HL-60 (cell line): ENCODE data around the gene PCDH18.

Experiments
- DNase-seq, 2 experiments: peaks; one replicate each; pipeline ENCODE4 v3.0.0-alpha.2; 2010 to 2020; ENCODE audit warnings: low read depth in 1 of 2, low spot score in 1 of 2
- H3K27ac ChIP-seq: fragments of 250-450 bp; sonication (Bioruptor Pico); replicated peaks from 2 replicates; pipeline ENCODE4 v1.5.1; 2020; ENCODE audit warnings: mild to moderate bottlenecking, moderate library complexity
- H3K27me3 ChIP-seq: fragments of 250-450 bp; sonication (Bioruptor Pico); 2 replicates; pipeline ENCODE4 v1.5.1; 2021; ENCODE audit warnings: mild to moderate bottlenecking, moderate library complexity; ENCODE audit not compliant: insufficient read depth, poor library complexity, severe bottlenecking
- H3K4me3 ChIP-seq: replicated peaks from 2 replicates; pipeline ENCODE4 v1.5.1; 2011; ENCODE audit warnings: mild to moderate bottlenecking, control low read depth, low read length; ENCODE audit not compliant: insufficient read depth
- GABPA ChIP-seq: IDR thresholded peaks from 2 replicates; pipeline ENCODE4 v1.6.1; 2012; ENCODE audit warnings: low read depth
- POLR2AphosphoS5 ChIP-seq: IDR thresholded peaks from 2 replicates; pipeline ENCODE4 v1.6.1; 2012; ENCODE audit warnings: low read depth
- REST ChIP-seq: IDR thresholded peaks from 2 replicates; pipeline ENCODE4 v1.6.1; 2012; ENCODE audit warnings: low read depth; ENCODE audit not compliant: insufficient replicate concordance
- SPI1 ChIP-seq: IDR thresholded peaks from 2 replicates; pipeline ENCODE4 v1.6.1; 2012; ENCODE audit warnings: low read depth, mild to moderate bottlenecking, borderline replicate concordance
- TF ChIP-seq, protein P1 (sequence below): IDR thresholded peaks from one replicate; pipeline ENCODE4 v1.5.1; 2011; ENCODE audit warnings: low read length, control low read depth, inconsistent platforms; ENCODE audit not compliant: insufficient read depth

Gene PCDH18

GRCh38 chr4:137529432-137529831 lies 2.9 kb downstream of the PCDH18 start:
- Histone ChIP-seq H3K27me3 (peaks cover 7% of the 10 kb centered on the region), H3K27ac (no peak overlapping the region), H3K4me3 (no peak overlapping the region)
- no peak for TF ChIP-seq SPI1
- no peak for TF ChIP-seq REST
- no peak for TF ChIP-seq GABPA
- no peak for TF ChIP-seq POLR2AphosphoS5
- TF ChIP-seq, protein P1, sequence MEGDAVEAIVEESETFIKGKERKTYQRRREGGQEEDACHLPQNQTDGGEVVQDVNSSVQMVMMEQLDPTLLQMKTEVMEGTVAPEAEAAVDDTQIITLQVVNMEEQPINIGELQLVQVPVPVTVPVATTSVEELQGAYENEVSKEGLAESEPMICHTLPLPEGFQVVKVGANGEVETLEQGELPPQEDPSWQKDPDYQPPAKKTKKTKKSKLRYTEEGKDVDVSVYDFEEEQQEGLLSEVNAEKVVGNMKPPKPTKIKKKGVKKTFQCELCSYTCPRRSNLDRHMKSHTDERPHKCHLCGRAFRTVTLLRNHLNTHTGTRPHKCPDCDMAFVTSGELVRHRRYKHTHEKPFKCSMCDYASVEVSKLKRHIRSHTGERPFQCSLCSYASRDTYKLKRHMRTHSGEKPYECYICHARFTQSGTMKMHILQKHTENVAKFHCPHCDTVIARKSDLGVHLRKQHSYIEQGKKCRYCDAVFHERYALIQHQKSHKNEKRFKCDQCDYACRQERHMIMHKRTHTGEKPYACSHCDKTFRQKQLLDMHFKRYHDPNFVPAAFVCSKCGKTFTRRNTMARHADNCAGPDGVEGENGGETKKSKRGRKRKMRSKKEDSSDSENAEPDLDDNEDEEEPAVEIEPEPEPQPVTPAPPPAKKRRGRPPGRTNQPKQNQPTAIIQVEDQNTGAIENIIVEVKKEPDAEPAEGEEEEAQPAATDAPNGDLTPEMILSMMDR: no peak
- DNase-seq: no peak

DNA sequence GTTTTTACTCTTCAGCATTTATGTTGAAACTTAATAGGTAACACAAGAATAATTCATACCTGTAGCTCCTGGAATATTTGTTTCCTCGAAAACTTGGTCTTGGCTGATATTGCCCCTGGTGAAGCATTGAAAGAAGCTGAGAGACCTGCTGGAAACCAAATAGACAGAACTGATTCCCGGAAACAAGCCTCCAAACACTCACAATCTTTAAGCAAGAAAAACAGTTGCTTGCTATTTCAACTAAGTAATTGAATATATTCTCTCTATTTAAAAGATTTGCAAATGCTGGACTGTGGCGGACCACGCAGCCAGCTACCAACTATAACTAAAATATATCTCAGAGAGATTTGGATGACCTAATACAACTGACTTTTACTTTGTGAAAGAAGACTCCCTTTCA lies 3.6 kb downstream of the PCDH18 start:
- H3K4me3 ChIP-seq: no peak overlapping the region
- TF ChIP-seq, protein P1: no peak
- TF ChIP-seq GABPA (no peak), SPI1 (no peak), REST (no peak), POLR2AphosphoS5 (no peak)
- no peak for DNase-seq
- peaks cover 7% of the 10 kb centered on the region for H3K27me3 ChIP-seq
- H3K27ac ChIP-seq: no peak overlapping the region

- no peak for DNase-seq
- H3K27me3 ChIP-seq: peaks cover under 1% of the 10 kb centered on the region
- H3K4me3 ChIP-seq: no peak overlapping the region
- TF ChIP-seq, protein P1: no peak
- no peak for TF ChIP-seq POLR2AphosphoS5
- TF ChIP-seq GABPA: no peak
- no peak for TF ChIP-seq SPI1
- no peak for TF ChIP-seq REST
- H3K27ac ChIP-seq: no peak overlapping the region
Measured at GRCh38 chr4:137526681-137527080, 5.6 kb downstream of the PCDH18 start.
